Measurements from ENCODE around the gene ZFYVE26.
"Not testable (repeated sequence)": the region's sequence is repeated elsewhere in the genome, so short reads cannot be mapped to it uniquely, and the experiment has no call there.

ZFYVE26 gene

GRCh38 chr14:67749341-67750084, 66.9 kb downstream of the ZFYVE26 start:
- DNase-seq: no peak

- no peak for DNase-seq
Measured at GRCh38 chr14:67748312-67748711, 68.1 kb downstream of the ZFYVE26 start.

- no peak for DNase-seq
Measured at GRCh38 chr14:67746927-67747326, 69.5 kb downstream of the ZFYVE26 start.

- DNase-seq: no peak
Measured at GRCh38 chr14:67744046-67744445, 72.3 kb downstream of the ZFYVE26 start.

- DNase-seq: no peak
Measured at GRCh38 chr14:67738740-67739504, 77.5 kb downstream of the ZFYVE26 start.

GRCh38 chr14:67736771-67737170, 79.6 kb downstream of the ZFYVE26 start:
- DNase-seq: no peak

- DNase-seq: no peak
Measured at GRCh38 chr14:67735336-67736147, 80.8 kb downstream of the ZFYVE26 start.

- no peak for DNase-seq
Measured at GRCh38 chr14:67734675-67735074, 81.7 kb downstream of the ZFYVE26 start.

GRCh38 chr14:67733616-67734015, 82.8 kb downstream of the ZFYVE26 start:
- DNase-seq: no peak

GRCh38 chr14:67729072-67729885, 87.1 kb downstream of the ZFYVE26 start:
- DNase-seq: no peak

GRCh38 chr14:67728258-67728657, 88.1 kb downstream of the ZFYVE26 start:
- DNase-seq: no peak

- no peak for DNase-seq
Measured at GRCh38 chr14:67727361-67727760, 89.0 kb downstream of the ZFYVE26 start.

GRCh38 chr14:67725171-67725570, 91.2 kb downstream of the ZFYVE26 start:
- no peak for DNase-seq

GRCh38 chr14:67722293-67722692, 94.1 kb downstream of the ZFYVE26 start:
- DNase-seq: no peak

GRCh38 chr14:67721875-67722274, 94.5 kb downstream of the ZFYVE26 start:
- no peak for DNase-seq

- no peak for DNase-seq
Measured at GRCh38 chr14:67719866-67720265, 96.5 kb downstream of the ZFYVE26 start.

GRCh38 chr14:67719385-67719784, 97.0 kb downstream of the ZFYVE26 start:
- not testable (repeated sequence) for DNase-seq

- no peak for DNase-seq
Measured at GRCh38 chr14:67718265-67718664, 98.1 kb downstream of the ZFYVE26 start.

GRCh38 chr14:67717048-67717447, 99.3 kb downstream of the ZFYVE26 start:
- no peak for DNase-seq

GRCh38 chr14:67710209-67710608, 106.2 kb downstream of the ZFYVE26 start:
- DNase-seq: no peak

- DNase-seq: not testable (repeated sequence)
Measured at GRCh38 chr14:67709796-67710195, 106.6 kb downstream of the ZFYVE26 start.

- not testable (repeated sequence) for DNase-seq
Measured at GRCh38 chr14:67709346-67709745, 107.0 kb downstream of the ZFYVE26 start.

GRCh38 chr14:67705211-67705610, 111.2 kb downstream of the ZFYVE26 start:
- DNase-seq: no peak

All from NCI-H2029 (cell line).